ENCODE measurements around the gene SS18L1. TPM values are rescaled to one million over a fixed set of nuclear protein-coding genes. Genes with fewer than 3 reads are reported as not detected.

SS18L1 gene
- total RNA-seq, 1 donor, result 8.9 TPM

GRCh38 chr20:62215020-62215990, 71.7 kb downstream of the SS18L1 start:
- no peak overlapping the region for H3K4me3 ChIP-seq (ENCODE audit: low read depth, low read length)
- TF ChIP-seq CTCF (IDR thresholded peaks at IDR 0.05; ENCODE audit: insufficient read depth, low read length), result no peak
- no peak for DNase-seq (ENCODE audit: low read depth)

- no peak for DNase-seq (ENCODE audit: low read depth)
- no peak overlapping the region for H3K4me3 ChIP-seq (ENCODE audit: low read depth, low read length)
- no peak for TF ChIP-seq CTCF (IDR thresholded peaks at IDR 0.05; ENCODE audit: insufficient read depth, low read length)
These were observed 72.5 kb downstream of the SS18L1 start for GRCh38 chr20:62215991-62216635.

- no peak for DNase-seq (ENCODE audit: low read depth)
- H3K4me3 ChIP-seq (ENCODE audit: low read depth, low read length), result no peak overlapping the region
- TF ChIP-seq CTCF (IDR thresholded peaks at IDR 0.05; ENCODE audit: insufficient read depth, low read length), result no peak
These were observed 73.3 kb downstream of the SS18L1 start for GRCh38 chr20:62216636-62217566.

GRCh38 chr20:62217913-62218773, 74.6 kb downstream of the SS18L1 start:
- TF ChIP-seq CTCF (IDR thresholded peaks at IDR 0.05; ENCODE audit: insufficient read depth, low read length), result no peak
- no peak overlapping the region for H3K4me3 ChIP-seq (ENCODE audit: low read depth, low read length)

GRCh38 chr20:62219101-62219991, 75.8 kb downstream of the SS18L1 start:
- no peak overlapping the region for H3K4me3 ChIP-seq (ENCODE audit: low read depth, low read length)
- no peak for DNase-seq (ENCODE audit: low read depth)
- no peak for TF ChIP-seq CTCF (IDR thresholded peaks at IDR 0.05; ENCODE audit: insufficient read depth, low read length)

More at GRCh38 chr20:62217913-62218773, 74.6 kb downstream of the SS18L1 start:
- DNase-seq (ENCODE audit: low read depth), result no peak

Data from fibroblast of the aortic adventitia (primary cell).